HepG2 (cell line): ENCODE results near the gene NUP58. TPM values are rescaled to one million over a fixed set of nuclear protein-coding genes. Genes with fewer than 3 reads are reported as not detected.

Experiments used
- DR1 ChIP-seq: sonication (generic); formaldehyde crosslinking; IDR thresholded peaks from 2 replicates; pipeline ENCODE4 v1.8.0; 2021; ENCODE audit warnings: mild to moderate bottlenecking, missing genetic modification reagents, inconsistent platforms
- FIP1L1 ChIP-seq: fragments of 200-400 bp; formaldehyde crosslinking; IDR thresholded peaks from 2 replicates; pipeline ENCODE4 v1.6.1; 2018; ENCODE audit warnings: low read depth, mild to moderate bottlenecking, low read length, moderate library complexity, borderline replicate concordance; ENCODE audit not compliant: insufficient read depth
- FOXC1 ChIP-seq: sonication (generic); formaldehyde crosslinking; IDR thresholded peaks from 2 replicates; pipeline ENCODE4 v1.8.0; 2022; ENCODE audit warnings: mild to moderate bottlenecking, missing genetic modification reagents, borderline replicate concordance
- HMGA1 ChIP-seq: sonication (generic); formaldehyde crosslinking; conservative IDR thresholded peaks from 2 replicates; pipeline ENCODE4 v1.4.0; 2020; ENCODE audit warnings: missing genetic modification reagents
- IKZF1 ChIP-seq: fragments of 450-650 bp; IDR thresholded peaks from 2 replicates; pipeline ENCODE4 v1.7.1; 2016
- KDM6A ChIP-seq: IDR thresholded peaks from 2 replicates; pipeline ENCODE4 v1.6.1; 2016; ENCODE audit warnings: low read depth
- MEIS1 ChIP-seq: sonication (generic); formaldehyde crosslinking; IDR thresholded peaks from 2 replicates; pipeline ENCODE4 v1.9.0; 2021; ENCODE audit warnings: mild to moderate bottlenecking, missing genetic modification reagents, moderate library complexity, borderline replicate concordance
- NCOR1 ChIP-seq: fragments of 200-600 bp; sonication (generic); IDR thresholded peaks from 2 replicates; pipeline ENCODE4 v1.7.0; 2017; ENCODE audit warnings: antibody characterized with exemption, low read length, borderline replicate concordance
- NFYB ChIP-seq: sonication (generic); formaldehyde crosslinking; IDR thresholded peaks from 2 replicates; pipeline ENCODE4 v1.4.0; 2020; ENCODE audit warnings: missing genetic modification reagents
- NKX3-1 ChIP-seq: sonication (generic); formaldehyde crosslinking; IDR thresholded peaks from 2 replicates; pipeline ENCODE4 v1.5.0; 2020; ENCODE audit warnings: missing genetic modification reagents
- PLRG1 ChIP-seq: fragments of 450-650 bp; conservative IDR thresholded peaks from 2 replicates; pipeline ENCODE4 v1.6.1; 2016
- RNF2 ChIP-seq: fragments of 450-650 bp; conservative IDR thresholded peaks from 2 replicates; pipeline ENCODE4 v1.6.1; 2016; ENCODE audit warnings: low read depth
- SNRNP70 ChIP-seq: fragments of 200-400 bp; formaldehyde crosslinking; IDR thresholded peaks from 2 replicates; pipeline ENCODE4 v1.6.1; 2017; ENCODE audit warnings: mild to moderate bottlenecking, low read depth, low read length, moderate library complexity
- SSRP1 ChIP-seq: IDR thresholded peaks from 2 replicates; pipeline ENCODE4 v1.6.1; 2016; ENCODE audit warnings: control low read depth
- TARDBP ChIP-seq: sonication (generic); formaldehyde crosslinking; IDR thresholded peaks from 2 replicates; pipeline ENCODE4 v1.8.0; 2022; ENCODE audit warnings: mild to moderate bottlenecking, missing genetic modification reagents
- ZBTB38 ChIP-seq: sonication (generic); formaldehyde crosslinking; IDR thresholded peaks from 2 replicates; pipeline ENCODE4 v1.5.1; 2020; ENCODE audit warnings: mild to moderate bottlenecking, missing genetic modification reagents
- ZKSCAN8 ChIP-seq: IDR thresholded peaks from 2 replicates; pipeline ENCODE4 v1.6.1; 2016; ENCODE audit warnings: borderline replicate concordance, missing genetic modification reagents, missing compliant biosample characterization
- ZNF235 ChIP-seq: sonication (generic); formaldehyde crosslinking; IDR thresholded peaks from 2 replicates; pipeline ENCODE4 v1.8.1; 2023; ENCODE audit warnings: mild to moderate bottlenecking, missing genetic modification reagents, borderline replicate concordance
- ZNF24 ChIP-seq: fragments of 450-650 bp; IDR thresholded peaks from 2 replicates; pipeline ENCODE4 v1.6.1; 2017; ENCODE audit warnings: antibody characterized with exemption, mild to moderate bottlenecking
- ZNF337 ChIP-seq: sonication (generic); formaldehyde crosslinking; IDR thresholded peaks from 2 replicates; pipeline ENCODE4 v1.5.1; 2020; ENCODE audit warnings: missing genetic modification reagents, low read depth, mild to moderate bottlenecking, borderline replicate concordance
- ZNF782 ChIP-seq: sonication (generic); formaldehyde crosslinking; IDR thresholded peaks from 2 replicates; pipeline ENCODE4 v1.4.0; 2020; ENCODE audit warnings: missing genetic modification reagents, mild to moderate bottlenecking, borderline replicate concordance
- polyA plus RNA-seq, 8 experiments: library from polyadenylated mRNA; depleted of rRNA in 3 of 8; stranded (reverse) in 7 of 8; unstranded in 1 of 8; fragments of >200 nt; fragmentation: Illumina TruSeq in 4 of 8; extraction: Trizol in 4 of 8; gene quantifications; 2 replicates each; pipeline versions ENCODE4 v1.2.1 to v1.2.3, GENCODE V29; 2011 to 2016; ENCODE audit warnings: low read depth in 4 of 8, missing spikeins in 1 of 8, mixed read lengths in 1 of 8; ENCODE audit not compliant: insufficient read depth in 1 of 8
- total RNA-seq, 5 experiments: library from RNA; depleted of rRNA; stranded (reverse); fragments of >200 nt; fragmentation: Illumina TruSeq; extraction: Trizol; gene quantifications; 2 replicates each; pipeline ENCODE4 v1.2.3, GENCODE V29; 2016; ENCODE audit warnings: low read depth in 1 of 5
- TF ChIP-seq, protein P1 (sequence below): sonication (generic); formaldehyde crosslinking; IDR thresholded peaks from 2 replicates; pipeline ENCODE4 v1.4.0; 2020; ENCODE audit warnings: missing genetic modification reagents, borderline replicate concordance
- TF ChIP-seq, protein P2 (sequence below): sonication (generic); formaldehyde crosslinking; IDR thresholded peaks from 2 replicates; pipeline ENCODE4 v1.5.0; 2020; ENCODE audit warnings: mild to moderate bottlenecking, missing genetic modification reagents, borderline replicate concordance
- TF ChIP-seq, protein P3 (sequence below): IDR thresholded peaks from 2 replicates; pipeline ENCODE4 v1.6.1; 2016

NUP58 gene
- total and polyA plus RNA-seq, 2 of the 13 experiments (the other 11 are each of a cell fraction or from before 2014, with no cell fraction given): 45.4 to 46.5 TPM

DNA sequence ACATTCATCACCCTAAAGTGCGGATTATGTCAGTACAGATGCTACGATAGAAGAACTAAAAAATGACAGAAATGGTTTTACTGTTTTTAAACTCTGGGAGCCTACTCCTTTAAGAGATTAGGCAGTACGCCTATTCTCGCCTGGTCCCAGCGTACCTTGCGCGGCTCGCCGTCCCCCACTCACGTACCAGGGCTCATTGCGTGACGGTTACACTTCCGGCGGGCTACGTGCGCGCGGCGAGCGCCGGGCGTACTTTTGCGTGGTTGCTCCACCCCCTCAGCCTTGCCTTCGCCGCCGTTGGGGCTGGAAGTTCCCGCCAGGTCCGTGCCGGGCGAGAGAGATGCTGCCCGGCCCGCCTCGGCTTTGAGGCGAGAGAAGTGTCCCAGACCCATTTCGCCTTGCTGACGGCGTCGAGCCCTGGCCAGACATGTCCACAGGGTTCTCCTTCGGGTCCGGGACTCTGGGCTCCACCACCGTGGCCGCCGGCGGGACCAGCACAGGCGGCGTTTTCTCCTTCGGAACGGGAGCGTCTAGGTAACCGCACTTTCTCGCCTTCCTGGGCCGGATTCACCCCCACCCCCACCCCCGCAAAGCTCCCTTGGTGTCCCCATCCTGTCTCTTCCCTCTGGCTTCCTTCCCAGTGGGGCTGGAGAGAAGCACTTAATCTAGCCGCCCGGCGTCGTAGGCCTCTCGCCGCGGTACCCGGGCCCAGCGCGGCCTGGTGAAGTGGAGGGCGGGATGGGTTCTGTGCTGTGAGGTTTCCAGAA is at the start of gene NUP58 (continued):
- TF ChIP-seq, protein P1, sequence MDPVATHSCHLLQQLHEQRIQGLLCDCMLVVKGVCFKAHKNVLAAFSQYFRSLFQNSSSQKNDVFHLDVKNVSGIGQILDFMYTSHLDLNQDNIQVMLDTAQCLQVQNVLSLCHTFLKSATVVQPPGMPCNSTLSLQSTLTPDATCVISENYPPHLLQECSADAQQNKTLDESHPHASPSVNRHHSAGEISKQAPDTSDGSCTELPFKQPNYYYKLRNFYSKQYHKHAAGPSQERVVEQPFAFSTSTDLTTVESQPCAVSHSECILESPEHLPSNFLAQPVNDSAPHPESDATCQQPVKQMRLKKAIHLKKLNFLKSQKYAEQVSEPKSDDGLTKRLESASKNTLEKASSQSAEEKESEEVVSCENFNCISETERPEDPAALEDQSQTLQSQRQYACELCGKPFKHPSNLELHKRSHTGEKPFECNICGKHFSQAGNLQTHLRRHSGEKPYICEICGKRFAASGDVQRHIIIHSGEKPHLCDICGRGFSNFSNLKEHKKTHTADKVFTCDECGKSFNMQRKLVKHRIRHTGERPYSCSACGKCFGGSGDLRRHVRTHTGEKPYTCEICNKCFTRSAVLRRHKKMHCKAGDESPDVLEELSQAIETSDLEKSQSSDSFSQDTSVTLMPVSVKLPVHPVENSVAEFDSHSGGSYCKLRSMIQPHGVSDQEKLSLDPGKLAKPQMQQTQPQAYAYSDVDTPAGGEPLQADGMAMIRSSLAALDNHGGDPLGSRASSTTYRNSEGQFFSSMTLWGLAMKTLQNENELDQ (CRISPR knock-in tag): no peak
- TF ChIP-seq HMGA1 (CRISPR knock-in tag): no peak
- no peak for TF ChIP-seq SNRNP70
- peak; percentile 72; the same call in 1 of the 2 replicates for TF ChIP-seq FOXC1 (CRISPR knock-in tag)
- TF ChIP-seq ZNF337 (CRISPR knock-in tag): no peak
- TF ChIP-seq NFYB: peak; percentile 81
- no peak for TF ChIP-seq ZKSCAN8 (CRISPR knock-in tag)
- TF ChIP-seq, protein P2, sequence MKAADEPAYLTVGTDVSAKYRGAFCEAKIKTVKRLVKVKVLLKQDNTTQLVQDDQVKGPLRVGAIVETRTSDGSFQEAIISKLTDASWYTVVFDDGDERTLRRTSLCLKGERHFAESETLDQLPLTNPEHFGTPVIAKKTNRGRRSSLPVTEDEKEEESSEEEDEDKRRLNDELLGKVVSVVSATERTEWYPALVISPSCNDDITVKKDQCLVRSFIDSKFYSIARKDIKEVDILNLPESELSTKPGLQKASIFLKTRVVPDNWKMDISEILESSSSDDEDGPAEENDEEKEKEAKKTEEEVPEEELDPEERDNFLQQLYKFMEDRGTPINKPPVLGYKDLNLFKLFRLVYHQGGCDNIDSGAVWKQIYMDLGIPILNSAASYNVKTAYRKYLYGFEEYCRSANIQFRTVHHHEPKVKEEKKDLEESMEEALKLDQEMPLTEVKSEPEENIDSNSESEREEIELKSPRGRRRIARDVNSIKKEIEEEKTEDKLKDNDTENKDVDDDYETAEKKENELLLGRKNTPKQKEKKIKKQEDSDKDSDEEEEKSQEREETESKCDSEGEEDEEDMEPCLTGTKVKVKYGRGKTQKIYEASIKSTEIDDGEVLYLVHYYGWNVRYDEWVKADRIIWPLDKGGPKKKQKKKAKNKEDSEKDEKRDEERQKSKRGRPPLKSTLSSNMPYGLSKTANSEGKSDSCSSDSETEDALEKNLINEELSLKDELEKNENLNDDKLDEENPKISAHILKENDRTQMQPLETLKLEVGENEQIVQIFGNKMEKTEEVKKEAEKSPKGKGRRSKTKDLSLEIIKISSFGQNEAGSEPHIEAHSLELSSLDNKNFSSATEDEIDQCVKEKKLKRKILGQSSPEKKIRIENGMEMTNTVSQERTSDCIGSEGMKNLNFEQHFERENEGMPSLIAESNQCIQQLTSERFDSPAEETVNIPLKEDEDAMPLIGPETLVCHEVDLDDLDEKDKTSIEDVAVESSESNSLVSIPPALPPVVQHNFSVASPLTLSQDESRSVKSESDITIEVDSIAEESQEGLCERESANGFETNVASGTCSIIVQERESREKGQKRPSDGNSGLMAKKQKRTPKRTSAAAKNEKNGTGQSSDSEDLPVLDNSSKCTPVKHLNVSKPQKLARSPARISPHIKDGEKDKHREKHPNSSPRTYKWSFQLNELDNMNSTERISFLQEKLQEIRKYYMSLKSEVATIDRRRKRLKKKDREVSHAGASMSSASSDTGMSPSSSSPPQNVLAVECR (CRISPR knock-in tag): peak; percentile 91
- TF ChIP-seq TARDBP (CRISPR knock-in tag): no peak
- no peak for TF ChIP-seq IKZF1
- TF ChIP-seq DR1 (CRISPR knock-in tag): 0 out of 2 replicates have a peak, but pooled peaks have one; percentile 44
- no peak for TF ChIP-seq ZNF235 (CRISPR knock-in tag)
- TF ChIP-seq NCOR1: no peak
- TF ChIP-seq FIP1L1: no peak
- TF ChIP-seq SSRP1 (CRISPR knock-in tag): no peak
- TF ChIP-seq RNF2: no peak
- no peak for TF ChIP-seq KDM6A (CRISPR knock-in tag)
- TF ChIP-seq NKX3-1 (CRISPR knock-in tag): no peak
- no peak for TF ChIP-seq ZNF782
- no peak for TF ChIP-seq ZBTB38 (CRISPR knock-in tag)
- TF ChIP-seq, protein P3, sequence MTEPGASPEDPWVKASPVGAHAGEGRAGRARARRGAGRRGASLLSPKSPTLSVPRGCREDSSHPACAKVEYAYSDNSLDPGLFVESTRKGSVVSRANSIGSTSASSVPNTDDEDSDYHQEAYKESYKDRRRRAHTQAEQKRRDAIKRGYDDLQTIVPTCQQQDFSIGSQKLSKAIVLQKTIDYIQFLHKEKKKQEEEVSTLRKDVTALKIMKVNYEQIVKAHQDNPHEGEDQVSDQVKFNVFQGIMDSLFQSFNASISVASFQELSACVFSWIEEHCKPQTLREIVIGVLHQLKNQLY (CRISPR knock-in tag): 0 out of 2 replicates have a peak, but pooled peaks have one; percentile 30
- TF ChIP-seq ZNF24: no peak
- TF ChIP-seq PLRG1: no peak
- TF ChIP-seq MEIS1 (CRISPR knock-in tag): no peak
